Gastroesophageal sphincter (tissue), 4 donors: ENCODE data around the gene MCM9. TPM values are rescaled to one million over a fixed set of nuclear protein-coding genes. Genes with fewer than 3 reads are reported as not detected.

ENCODE experiments used
- ATAC-seq: fragments of 150-250 bp; one replicate; pipeline ENCODE4 v1.9.1; 2016; ENCODE audit warnings: mild to moderate bottlenecking, moderate library complexity
- H3K27ac ChIP-seq, 4 donors: fragments of 200-600 bp; sonication (generic) in 3 of 4; 1 replicate in 3 of 4; 2 replicates in 1 of 4; pipeline ENCODE4 v1.5.1; 2016 to 2019
- H3K27me3 ChIP-seq: fragments of 200-600 bp; sonication (generic); one replicate; pipeline ENCODE4 v1.5.1; 2019
- H3K36me3 ChIP-seq, 2 donors: fragments of 200-600 bp; sonication (generic); one replicate each; pipeline ENCODE4 v1.5.1; 2019; ENCODE audit warnings: control low read depth in 1 of 2
- H3K4me1 ChIP-seq, 3 donors: fragments of 200-600 bp; sonication (generic); 1 replicate in 2 of 3; 2 replicates in 1 of 3; pipeline ENCODE4 v1.5.1; 2016 to 2019; ENCODE audit warnings: control low read depth in 2 of 3
- H3K4me3 ChIP-seq, 2 donors: fragments of 200-600 bp; sonication (generic); one replicate each; pipeline ENCODE4 v1.5.1; 2019; ENCODE audit warnings: mild to moderate bottlenecking in 1 of 2, moderate library complexity in 1 of 2
- H3K9me3 ChIP-seq, 3 donors: fragments of 200-600 bp; sonication (generic); one replicate each; pipeline ENCODE4 v1.5.1; 2017 to 2019; ENCODE audit warnings: control low read depth in 2 of 3
- CTCF ChIP-seq, 4 experiments: fragments of 200-600 bp in 2 of 4; fragments of 450-650 bp in 2 of 4; sonication (generic) in 1 of 4; IDR thresholded peaks; one replicate each; pipeline ENCODE4 v1.5.1; 2017 to 2019; ENCODE audit warnings: antibody characterized with exemption in 4 of 4, mild to moderate bottlenecking in 2 of 4, moderate library complexity in 2 of 4
- EP300 ChIP-seq: sonication (generic); formaldehyde crosslinking; IDR thresholded peaks from one replicate; pipeline ENCODE4 v1.6.1; 2017; ENCODE audit warnings: antibody characterized with exemption, mild to moderate bottlenecking
- POLR2A ChIP-seq, 2 donors: fragments of 450-650 bp; IDR thresholded peaks; one replicate each; pipeline ENCODE4 v1.6.1; 2017; ENCODE audit warnings: antibody characterized with exemption in 2 of 2, mild to moderate bottlenecking in 2 of 2, moderate library complexity in 1 of 2
- POLR2AphosphoS5 ChIP-seq: sonication (generic); formaldehyde crosslinking; IDR thresholded peaks from one replicate; pipeline ENCODE4 v1.6.1; 2017; ENCODE audit warnings: antibody characterized with exemption
- WGBS, 2 donors: methylation state at CpG; one replicate each; pipeline ENCODE4 v1.1.5; 2018; ENCODE audit warnings: low coverage in 1 of 2; 5-methylcytosine and 5-hydroxymethylcytosine counted together
- total RNA-seq, 4 donors: library from RNA; depleted of rRNA; stranded (reverse); fragments of >200 nt; gene quantifications; one replicate each; pipeline ENCODE4 v1.1.0, GENCODE V29; 2016

The MCM9 gene
- total RNA-seq, 4 donors from 2014 or later: 7.7 to 25.7 (median 16.8) TPM

- 82 to 100% methylated on average over 2 of the region's 2 CpGs for WGBS, 2 donors
- Histone ChIP-seq H3K36me3 (no peaks in the 10 kb centered on the region), H3K4me1 (peaks cover 0 to 10% (median 0%) of the 10 kb centered on the region in 3 donors), H3K27ac (no peak overlapping the region), H3K4me3 (no peak overlapping the region), H3K27me3 (no peaks in the 10 kb centered on the region), H3K9me3 (no peaks in the 10 kb centered on the region)
- no peak for TF ChIP-seq POLR2A (IDR thresholded peaks at IDR 0.05)
- TF ChIP-seq CTCF (IDR thresholded peaks at IDR 0.05): no peak
- TF ChIP-seq POLR2AphosphoS5: no peak
- no peak for TF ChIP-seq EP300
- no peak for ATAC-seq
Observed at GRCh38 chr6:118774581-118774980, 160.4 kb downstream of the MCM9 start.

- no peaks in the 10 kb centered on the region for H3K9me3 ChIP-seq
- TF ChIP-seq CTCF (IDR thresholded peaks at IDR 0.05): no peak
- TF ChIP-seq POLR2AphosphoS5: no peak
- no peak for TF ChIP-seq POLR2A (IDR thresholded peaks at IDR 0.05)
- no peak for TF ChIP-seq EP300
- 87 to 98% methylated on average over 3 of the region's 3 CpGs for WGBS, 2 donors
- H3K27ac ChIP-seq: no peak overlapping the region
- H3K27me3 ChIP-seq: no peaks in the 10 kb centered on the region
- ATAC-seq: no peak
- no peaks in the 10 kb centered on the region for H3K36me3 ChIP-seq
- peaks cover 0 to 10% (median 0%) of the 10 kb centered on the region in 3 donors for H3K4me1 ChIP-seq
- no peak overlapping the region for H3K4me3 ChIP-seq
Observed at GRCh38 chr6:118772886-118773285, 162.1 kb downstream of the MCM9 start.

- H3K4me3 ChIP-seq: no peak overlapping the region
- WGBS, 2 donors: 69 to 71% methylated on average over 1 of the region's 1 CpG
- peaks cover 0 to 1% (median 0%) of the 10 kb centered on the region in 3 donors for H3K4me1 ChIP-seq
- no peak overlapping the region for H3K27ac ChIP-seq
- TF ChIP-seq POLR2A (IDR thresholded peaks at IDR 0.05) (no peak), CTCF (IDR thresholded peaks at IDR 0.05) (no peak), EP300 (no peak), POLR2AphosphoS5 (no peak)
- no peaks in the 10 kb centered on the region for H3K36me3 ChIP-seq
- H3K27me3 ChIP-seq: no peaks in the 10 kb centered on the region
- ATAC-seq: no peak
- H3K9me3 ChIP-seq: no peaks in the 10 kb centered on the region
Observed at GRCh38 chr6:118771253-118771652, 163.7 kb downstream of the MCM9 start.

GRCh38 chr6:118770835-118771234 lies 164.1 kb downstream of the MCM9 start:
- TF ChIP-seq POLR2A (IDR thresholded peaks at IDR 0.05) (no peak), CTCF (IDR thresholded peaks at IDR 0.05) (no peak), POLR2AphosphoS5 (no peak), EP300 (no peak)
- 89 to 100% methylated on average over 1 to 2 of the region's 2 CpGs for WGBS, 2 donors
- no peak overlapping the region for H3K27ac ChIP-seq
- no peaks in the 10 kb centered on the region for H3K27me3 ChIP-seq
- H3K36me3 ChIP-seq: no peaks in the 10 kb centered on the region
- H3K4me1 ChIP-seq: no peaks in the 10 kb centered on the region
- H3K9me3 ChIP-seq: no peaks in the 10 kb centered on the region
- H3K4me3 ChIP-seq: no peak overlapping the region
- ATAC-seq: no peak

- no peak overlapping the region for H3K27ac ChIP-seq
- no peaks in the 10 kb centered on the region for H3K36me3 ChIP-seq
- no peaks in the 10 kb centered on the region for H3K27me3 ChIP-seq
- no peaks in the 10 kb centered on the region for H3K4me1 ChIP-seq
- whole genome bisulfite sequencing, 2 donors: 78 to 100% methylated on average over 1 to 2 of the region's 2 CpGs
- TF ChIP-seq POLR2A (IDR thresholded peaks at IDR 0.05): no peak
- H3K4me3 ChIP-seq: no peak overlapping the region
- no peaks in the 10 kb centered on the region for H3K9me3 ChIP-seq
- no peak for ATAC-seq
Observed at GRCh38 chr6:118770112-118770788, 164.7 kb downstream of the MCM9 start.
